ENCODE results near the gene FAM124B.

FAM124B gene

DNA sequence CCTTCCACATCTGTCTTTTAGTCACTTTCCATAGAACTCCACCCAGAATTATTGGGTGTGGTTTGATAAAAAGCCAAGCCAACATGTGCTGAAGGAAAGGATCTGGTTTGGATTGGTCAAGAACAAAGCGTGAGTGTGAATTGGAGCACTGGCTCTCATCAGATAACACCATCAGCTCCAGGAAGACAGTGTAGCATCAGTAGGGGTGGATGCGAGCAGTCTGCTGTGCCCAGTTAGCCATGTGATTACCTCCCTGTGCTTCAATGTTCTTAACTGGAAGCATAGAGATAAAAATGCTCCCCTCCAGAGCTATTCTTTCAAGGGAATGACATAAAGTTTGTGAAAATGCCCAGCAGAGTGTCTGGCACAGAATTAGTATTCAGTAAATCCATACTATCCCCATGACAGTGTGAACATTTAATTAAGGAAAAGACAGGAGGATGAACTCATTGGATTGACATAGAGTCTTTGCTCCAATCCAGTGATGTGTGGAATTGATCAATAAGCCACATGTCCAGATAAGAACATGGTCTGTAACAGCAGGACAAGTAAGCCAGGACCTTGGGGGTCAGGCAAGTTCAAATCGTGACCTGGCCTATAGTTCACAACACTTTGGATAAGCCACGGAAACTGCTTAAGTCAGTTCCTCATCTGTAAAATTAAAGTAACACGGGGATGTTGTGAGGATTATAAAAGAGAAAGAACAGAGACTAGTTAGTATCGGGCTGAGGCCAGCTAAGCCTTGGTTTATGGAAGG, 68.0 kb downstream of the FAM124B start:
- DNase-seq, result no peak

DNA sequence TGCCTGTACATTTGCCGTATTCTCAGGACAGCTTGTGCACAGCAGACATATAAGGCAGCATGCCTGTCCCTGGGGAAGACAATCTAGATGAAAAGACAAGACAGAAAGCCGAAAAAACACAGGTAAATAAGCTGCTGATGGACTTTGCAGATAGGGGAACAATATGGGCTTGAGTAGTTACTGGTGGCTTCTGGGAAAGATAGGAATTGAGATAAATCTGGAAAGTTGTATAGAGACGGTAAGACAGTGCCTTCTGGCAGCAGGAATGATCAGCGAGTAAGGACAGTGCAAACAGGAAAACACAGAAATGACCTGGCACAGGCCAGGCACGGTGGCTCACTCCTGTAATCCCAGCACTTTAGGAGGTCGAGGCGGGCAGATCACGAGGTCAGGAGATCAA, 70.2 kb downstream of the FAM124B start:
- no peak for DNase-seq

DNA sequence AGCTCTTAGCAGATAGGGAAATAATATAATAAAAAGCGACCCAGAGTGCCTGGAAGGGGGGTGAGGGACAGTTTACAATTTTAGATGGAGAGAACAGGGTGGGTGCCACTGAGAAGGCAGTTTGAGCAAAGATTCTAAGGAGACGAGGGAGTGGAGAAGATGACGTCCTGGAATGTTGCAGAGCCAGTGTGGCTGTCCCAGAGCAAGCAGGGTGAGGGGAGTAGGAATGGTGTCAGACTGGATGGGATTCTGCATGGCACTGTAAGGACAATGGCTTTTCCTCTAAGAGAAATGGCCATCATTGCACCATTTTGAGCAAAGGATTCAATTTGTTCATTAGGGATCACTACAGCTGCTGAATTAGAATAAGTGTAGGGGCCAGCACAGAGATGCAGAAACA, 73.1 kb downstream of the FAM124B start:
- DNase-seq, result no peak
